GM21381 (cell line): Measurements from ENCODE around the gene AHDC1.

ENCODE experiments used
- ATAC-seq: cut with Tn5 transposase; IDR thresholded peaks from one replicate; pipeline ENCODE4 v1.9.1; 2021; ENCODE audit warnings: mild to moderate bottlenecking, moderate library complexity; ENCODE audit not compliant: unreplicated experiment

The AHDC1 gene

GRCh38 chr1:27491748-27492700 is 111.9 kb downstream of the AHDC1 start:
- ATAC-seq, result no peak

DNA sequence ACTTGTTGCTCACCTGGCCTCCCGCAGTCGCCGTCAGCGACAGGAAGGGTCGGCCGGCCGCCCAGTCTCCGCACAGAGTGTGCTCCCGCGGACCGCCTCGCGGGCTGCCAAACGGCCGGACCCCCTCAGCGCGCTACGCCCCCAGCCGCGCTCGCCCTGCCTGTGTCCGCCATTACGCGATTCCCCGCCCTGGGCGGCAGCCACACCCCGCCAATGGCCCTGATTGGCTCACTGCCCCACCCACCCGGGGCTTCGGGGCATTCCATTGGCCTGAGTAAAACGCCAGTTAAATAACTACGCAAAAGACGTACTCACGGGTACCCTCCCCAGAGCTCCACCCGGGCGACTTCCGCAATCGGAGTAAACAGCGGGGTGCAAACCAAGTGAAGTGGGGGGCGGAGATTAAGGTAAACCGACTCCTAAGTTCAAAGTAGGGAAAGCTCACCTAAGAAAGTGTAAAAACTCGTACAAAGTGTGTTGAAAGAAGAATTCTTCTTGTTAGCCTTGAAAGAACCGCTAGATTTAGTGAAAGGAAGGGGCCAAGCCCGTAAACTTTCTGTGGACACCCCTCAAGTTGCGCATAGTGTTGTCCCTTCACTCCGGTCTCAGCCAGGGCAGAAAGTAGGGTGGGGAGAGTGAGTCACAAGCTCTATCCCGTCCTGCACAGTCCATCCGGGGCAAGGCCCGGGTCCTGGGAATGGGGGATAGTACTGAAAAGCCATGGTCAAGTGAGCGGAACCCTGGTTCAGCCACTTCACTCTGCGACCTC is 113.8 kb downstream of the AHDC1 start, which contains the start of gene WASF2:
TSS of gene WASF2 (minus strand) at position 195 of the 769 bp plus-strand sequence. CDS start 61,277 bp downstream, outside the sequence.
- peak; percentile 81 for ATAC-seq

GRCh38 chr1:27489501-27489972 is 114.4 kb downstream of the AHDC1 start:
- no peak for ATAC-seq

DNA sequence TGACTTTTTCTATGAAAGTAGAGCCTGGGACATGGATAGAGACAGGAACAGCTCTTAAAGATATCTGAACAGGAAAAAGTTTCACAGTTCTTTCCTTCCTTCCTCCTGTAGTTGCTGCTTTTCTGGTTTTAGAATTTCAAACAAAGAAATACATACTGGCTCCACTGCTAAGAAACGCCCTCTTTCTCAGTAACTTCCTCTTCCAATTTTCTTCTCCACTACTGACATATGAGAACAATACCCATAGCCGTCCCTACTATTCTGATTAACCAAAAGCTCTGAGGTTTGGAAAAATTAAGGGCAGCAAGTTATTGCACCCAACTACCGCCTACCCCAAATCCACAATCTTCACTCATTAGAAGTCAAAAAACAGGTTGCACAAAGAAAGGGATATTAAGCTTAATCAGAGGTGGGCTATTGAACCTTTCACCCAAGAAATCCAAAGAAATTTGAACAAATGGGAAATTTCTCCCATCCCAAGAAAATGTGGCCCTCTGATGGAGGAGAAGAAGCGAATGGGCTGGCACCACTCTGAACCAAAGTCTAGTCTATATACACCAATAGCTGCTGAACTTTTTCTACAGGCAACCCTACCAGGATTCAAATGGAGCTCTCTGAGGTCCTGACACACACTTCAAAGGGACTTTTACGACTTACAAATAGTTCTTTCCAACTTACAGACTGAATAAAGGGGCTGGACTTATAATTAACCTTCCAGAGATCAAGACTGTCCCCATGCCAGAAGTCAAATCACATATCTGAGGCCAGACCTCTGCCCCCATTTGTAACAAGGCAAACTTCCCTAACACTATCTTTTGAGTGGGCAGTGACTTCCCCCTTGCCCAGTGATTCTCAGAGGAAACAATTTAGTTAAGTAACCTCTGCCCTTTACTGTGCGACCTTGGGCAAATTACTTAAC is 115.7 kb downstream of the AHDC1 start:
- no peak for ATAC-seq

DNA sequence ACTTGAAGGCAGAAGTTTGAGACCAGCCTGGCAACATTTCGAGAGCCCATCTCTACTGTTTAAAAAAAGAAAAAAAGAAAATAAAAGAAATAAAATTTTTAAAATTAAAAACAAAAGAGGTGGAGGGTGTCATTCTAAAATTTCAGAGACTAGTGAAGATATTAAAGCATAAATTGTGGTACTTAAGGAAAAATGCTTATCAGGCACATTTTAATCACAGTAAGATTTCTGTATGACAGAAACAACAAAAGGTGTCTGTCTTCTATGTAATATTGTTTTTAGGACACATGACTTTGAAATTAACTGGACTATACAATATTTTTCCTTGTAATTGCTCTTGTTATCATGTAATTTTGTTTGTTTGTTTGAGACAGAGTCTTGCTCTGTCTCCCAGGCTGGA is 118.6 kb downstream of the AHDC1 start:
- ATAC-seq, result no peak
